HG02798 (cell line): ENCODE data around the gene SLC8A1.

Experiments used
- ATAC-seq: cut with Tn5 transposase; IDR thresholded peaks from one replicate; pipeline ENCODE4 v1.9.1; 2021; ENCODE audit warnings: mild to moderate bottlenecking; ENCODE audit not compliant: unreplicated experiment, poor library complexity

Gene SLC8A1

GRCh38 chr2:40284797-40285196, 167.1 kb downstream of the SLC8A1 start:
- no peak for ATAC-seq

- no peak for ATAC-seq
These were observed 168.6 kb downstream of the SLC8A1 start for GRCh38 chr2:40283111-40283909.

- peak; percentile 45 for ATAC-seq
These were observed 169.5 kb downstream of the SLC8A1 start for GRCh38 chr2:40282428-40282827.

- peak; percentile 63 for ATAC-seq
These were observed 170.6 kb downstream of the SLC8A1 start for GRCh38 chr2:40281021-40281940.

GRCh38 chr2:40279482-40279881, 172.4 kb downstream of the SLC8A1 start:
- ATAC-seq = no peak

- ATAC-seq = no peak
These were observed 172.9 kb downstream of the SLC8A1 start for GRCh38 chr2:40279001-40279400.

- no peak for ATAC-seq
These were observed 175.8 kb downstream of the SLC8A1 start for GRCh38 chr2:40276076-40276475.

- ATAC-seq = no peak
These were observed 177.6 kb downstream of the SLC8A1 start for GRCh38 chr2:40274270-40274669.

GRCh38 chr2:40273734-40274182, 178.1 kb downstream of the SLC8A1 start:
- ATAC-seq = no peak

- no peak for ATAC-seq
These were observed 180.8 kb downstream of the SLC8A1 start for GRCh38 chr2:40271094-40271493.

GRCh38 chr2:40270372-40270771, 181.5 kb downstream of the SLC8A1 start:
- ATAC-seq = no peak

- ATAC-seq = no peak
These were observed 183.3 kb downstream of the SLC8A1 start for GRCh38 chr2:40268566-40268965.

- no peak for ATAC-seq
These were observed 185.7 kb downstream of the SLC8A1 start for GRCh38 chr2:40266201-40266600.

- ATAC-seq = no peak
These were observed 186.3 kb downstream of the SLC8A1 start for GRCh38 chr2:40265602-40266001.

- no peak for ATAC-seq
These were observed 190.8 kb downstream of the SLC8A1 start for GRCh38 chr2:40261042-40261441.

GRCh38 chr2:40260437-40260836, 191.5 kb downstream of the SLC8A1 start:
- no peak for ATAC-seq

- no peak for ATAC-seq
These were observed 192.0 kb downstream of the SLC8A1 start for GRCh38 chr2:40259900-40260299.

GRCh38 chr2:40258135-40258457, 193.8 kb downstream of the SLC8A1 start:
- no peak for ATAC-seq

GRCh38 chr2:40257340-40258134, 194.4 kb downstream of the SLC8A1 start:
- no peak for ATAC-seq

GRCh38 chr2:40256649-40257048, 195.2 kb downstream of the SLC8A1 start:
- ATAC-seq = no peak

GRCh38 chr2:40256008-40256407, 195.9 kb downstream of the SLC8A1 start:
- ATAC-seq = no peak
